H1 (cell line): ENCODE data around the gene TMEM164. TPM values are rescaled to one million over a fixed set of nuclear protein-coding genes. Genes with fewer than 3 reads are reported as not detected.

Experiments used
- CTCF ChIA-PET: fragments of 300-600 bp; sonication (Branson Sonifier 250); formaldehyde crosslinking; loops from one replicate; lab custom pipeline; 2021; ENCODE audit not compliant: partially characterized antibody; lab: Charles Lee
- POLR2A ChIA-PET: fragments of 300-600 bp; sonication (Branson Sonifier 250); formaldehyde crosslinking; loops from one replicate; lab custom pipeline; 2021; ENCODE audit warnings: inconsistent platforms; ENCODE audit not compliant: partially characterized antibody; lab: Charles Lee
- DNase-seq, 2 experiments: peaks; one replicate each; pipeline versions ENCODE4 v3.0.0 to v3.0.0-alpha.2; 2010 to 2022; ENCODE audit warnings: low spot score in 2 of 2, low read depth in 1 of 2, mixed read lengths in 1 of 2
- FAIRE-seq: peaks from 2 replicates; lab custom pipeline; 2011; peaks lifted over from hg19 to GRCh38; lab: Jason Lieb, UNC
- H2AFZ ChIP-seq: 2 replicates; pipeline ENCODE4 v1.8.1; 2012; ENCODE audit warnings: low read length, inconsistent platforms
- H2AK5ac ChIP-seq: 2 replicates; pipeline ENCODE4 v1.6.1; 2013; ENCODE audit warnings: low read depth, low read length
- H2BK120ac ChIP-seq: replicated peaks from 2 replicates; pipeline ENCODE3; 2013; ENCODE audit warnings: low read depth, low read length, inconsistent platforms
- H2BK12ac ChIP-seq: 2 replicates; pipeline ENCODE4 v1.6.1; 2013; ENCODE audit warnings: low read depth, low read length
- H2BK15ac ChIP-seq: 2 replicates; pipeline ENCODE4 v1.6.1; 2013; ENCODE audit warnings: low read length
- H2BK20ac ChIP-seq: 2 replicates; pipeline ENCODE4 v1.6.1; 2013; ENCODE audit warnings: low read length
- H2BK5ac ChIP-seq: 2 replicates; pipeline ENCODE4 v1.6.1; 2013; ENCODE audit warnings: low read depth, low read length
- H3K14ac ChIP-seq: 2 replicates; pipeline ENCODE4 v1.6.1; 2013; ENCODE audit warnings: inconsistent platforms; ENCODE audit not compliant: insufficient read length
- H3K18ac ChIP-seq: 2 replicates; pipeline ENCODE4 v1.6.1; 2013; ENCODE audit warnings: low read length; ENCODE audit errors: extremely low read depth
- H3K23ac ChIP-seq: 2 replicates; pipeline ENCODE4 v1.6.1; 2013; ENCODE audit warnings: inconsistent platforms; ENCODE audit not compliant: insufficient read length
- H3K23me2 ChIP-seq: 2 replicates; pipeline ENCODE4 v1.6.1; 2013; ENCODE audit warnings: low read depth, low read length
- H3K27ac ChIP-seq: 2 replicates; pipeline ENCODE4 v1.6.1; 2011; ENCODE audit warnings: low read depth, low read length, inconsistent platforms
- H3K27me3 ChIP-seq, 4 experiments: replicated peaks in 1 of 4; 1 replicate in 1 of 4; 2 replicates in 3 of 4; pipeline versions ENCODE4 v1.6.1 to v1.8.1; 2011 to 2013; ENCODE audit warnings: low read length in 3 of 4, mild to moderate bottlenecking in 3 of 4, inconsistent platforms in 2 of 4, mixed read lengths in 2 of 4, moderate library complexity in 1 of 4; ENCODE audit not compliant: control insufficient read depth in 3 of 4, insufficient read depth in 3 of 4; ENCODE audit errors: extremely low read depth in 1 of 4
- H3K36me3 ChIP-seq, 4 experiments: 2 replicates each; pipeline versions ENCODE4 v1.6.1 to v1.8.1; 2011 to 2013; ENCODE audit warnings: mild to moderate bottlenecking in 4 of 4, low read length in 3 of 4, moderate library complexity in 2 of 4, control low read depth in 1 of 4, inconsistent platforms in 1 of 4; ENCODE audit not compliant: insufficient read depth in 4 of 4, control insufficient read depth in 2 of 4
- H3K4ac ChIP-seq: replicated peaks from 2 replicates; pipeline ENCODE3; 2013; ENCODE audit warnings: low read length, low read depth, mixed read lengths, inconsistent platforms; ENCODE audit not compliant: insufficient read length
- H3K4me1 ChIP-seq, 4 experiments: replicated peaks in 1 of 4; 1 replicate in 1 of 4; 2 replicates in 3 of 4; pipeline versions ENCODE4 v1.6.1 to v1.8.1; 2011 to 2013; ENCODE audit warnings: low read length in 3 of 4, inconsistent platforms in 2 of 4, mixed read lengths in 1 of 4; ENCODE audit not compliant: insufficient read depth in 4 of 4, control insufficient read depth in 3 of 4
- H3K4me2 ChIP-seq, 2 experiments: 2 replicates each; pipeline versions ENCODE4 v1.6.1 to v1.8.1; 2011 to 2013; ENCODE audit warnings: low read depth in 2 of 2, low read length in 2 of 2, control low read depth in 1 of 2, inconsistent platforms in 1 of 2, mild to moderate bottlenecking in 1 of 2; ENCODE audit not compliant: insufficient read depth in 1 of 2
- H3K4me3 ChIP-seq, 4 experiments: fragments of 200-600, 300-600 bp in 1 of 4; sonication (generic), shearing (Covaris generic), sonication (Bioruptor Twin) in 1 of 4; 2 replicates each; pipeline versions ENCODE4 v1.5.1 to v1.8.1; 2011 to 2016; ENCODE audit warnings: low read length in 4 of 4, low read depth in 3 of 4, control low read depth in 2 of 4, inconsistent platforms in 2 of 4, mild to moderate bottlenecking in 2 of 4, mixed read lengths in 1 of 4, moderate library complexity in 1 of 4; ENCODE audit not compliant: insufficient read depth in 2 of 4; ENCODE audit errors: extremely low read depth in 1 of 4
- H3K56ac ChIP-seq: replicated peaks from 2 replicates; pipeline ENCODE3; 2013; ENCODE audit warnings: low read depth, mild to moderate bottlenecking, mixed read lengths, low read length, inconsistent platforms; ENCODE audit not compliant: insufficient read length
- H3K79me1 ChIP-seq: 2 replicates; pipeline ENCODE4 v1.6.1; 2013; ENCODE audit warnings: low read depth, low read length, control low read depth
- H3K79me2 ChIP-seq, 2 experiments: 2 replicates each; pipeline versions ENCODE4 v1.6.1 to v1.8.1; 2012 to 2013; ENCODE audit warnings: low read length in 2 of 2, mild to moderate bottlenecking in 2 of 2, inconsistent platforms in 1 of 2; ENCODE audit not compliant: insufficient read depth in 2 of 2, control insufficient read depth in 1 of 2
- H3K9ac ChIP-seq, 4 experiments: replicated peaks in 1 of 4; 1 replicate in 1 of 4; 2 replicates in 3 of 4; pipeline versions ENCODE4 v1.6.1 to v1.8.1; 2011 to 2013; ENCODE audit warnings: low read depth in 3 of 4, low read length in 3 of 4, control low read depth in 2 of 4, mild to moderate bottlenecking in 2 of 4, moderate library complexity in 2 of 4, inconsistent platforms in 1 of 4; ENCODE audit errors: extremely low read depth in 1 of 4
- H3K9me3 ChIP-seq, 2 experiments: 2 replicates each; pipeline versions ENCODE4 v1.6.1 to v1.8.1; 2012 to 2013; ENCODE audit warnings: mild to moderate bottlenecking in 2 of 2, moderate library complexity in 2 of 2, control low read depth in 1 of 2, inconsistent platforms in 1 of 2, low read depth in 1 of 2, low read length in 1 of 2, mixed read lengths in 1 of 2; ENCODE audit not compliant: insufficient read depth in 2 of 2
- H4K20me1 ChIP-seq, 2 experiments: replicated peaks in 1 of 2; 2 replicates each; pipeline versions ENCODE3 to v1.8.1; 2011 to 2013; ENCODE audit warnings: inconsistent platforms in 2 of 2, low read length in 2 of 2, mild to moderate bottlenecking in 1 of 2; ENCODE audit not compliant: insufficient read depth in 2 of 2, control insufficient read depth in 1 of 2
- H4K5ac ChIP-seq: 2 replicates; pipeline ENCODE4 v1.6.1; 2013; ENCODE audit warnings: low read length, low read depth, mixed read lengths, inconsistent platforms; ENCODE audit not compliant: insufficient read length
- H4K8ac ChIP-seq: 2 replicates; pipeline ENCODE4 v1.8.0; 2013; ENCODE audit warnings: mild to moderate bottlenecking, moderate library complexity, low read length, inconsistent platforms; ENCODE audit not compliant: insufficient read depth; ENCODE audit errors: extremely low read depth
- H4K91ac ChIP-seq: replicated peaks from 2 replicates; pipeline ENCODE3; 2013; ENCODE audit warnings: low read length, mixed read lengths, inconsistent platforms; ENCODE audit not compliant: insufficient read length
- EGR1 ChIP-seq: IDR thresholded peaks from 2 replicates; pipeline ENCODE4 v1.6.1; 2011; ENCODE audit warnings: low read depth, low read length, borderline replicate concordance
- EZH2 ChIP-seq: fragments of 200-600 bp; sonication (generic); IDR thresholded peaks from 2 replicates; pipeline ENCODE4 v1.7.1; 2012; ENCODE audit warnings: low read depth, mild to moderate bottlenecking, moderate library complexity, low read length, inconsistent platforms; ENCODE audit not compliant: severe bottlenecking
- KDM4A ChIP-seq: IDR thresholded peaks from one replicate; pipeline ENCODE4 v1.7.1; 2012; ENCODE audit warnings: low read depth, mild to moderate bottlenecking, moderate library complexity, low read length, inconsistent platforms; ENCODE audit not compliant: severe bottlenecking
- MAFK ChIP-seq: IDR thresholded peaks from 2 replicates; pipeline ENCODE4 v1.6.1; 2012; ENCODE audit warnings: low read depth, mild to moderate bottlenecking, improper control_type of control experiment, low read length
- POLR2A ChIP-seq, 2 experiments: IDR thresholded peaks; 1 replicate in 1 of 2; 2 replicates in 1 of 2; pipeline ENCODE4 v1.6.1; 2011; ENCODE audit warnings: low read depth in 2 of 2, low read length in 2 of 2, mild to moderate bottlenecking in 2 of 2; ENCODE audit errors: control extremely low read depth in 1 of 2
- TBP ChIP-seq: IDR thresholded peaks from 2 replicates; pipeline ENCODE4 v1.6.1; 2011; ENCODE audit warnings: low read depth, low read length, improper control_type of control experiment
- WGBS, 2 experiments: shearing (Covaris generic) in 1 of 2; methylation state at CpG; one replicate each; pipeline versions ENCODE4 v1.1.6 to v1.1.7; 2013 to 2015; ENCODE audit warnings: low lambda C conversion rate in 2 of 2, mixed read lengths in 2 of 2, inconsistent platforms in 1 of 2, low coverage in 1 of 2, missing lambda C conversion rate in 1 of 2; ENCODE audit not compliant: insufficient replicate concordance in 2 of 2, insufficient coverage in 1 of 2, insufficient read length in 1 of 2; ENCODE audit errors: extremely low coverage in 1 of 2, missing lambda C conversion rate in 1 of 2; 5-methylcytosine and 5-hydroxymethylcytosine counted together
- polyA plus RNA-seq, 7 experiments: library from polyadenylated mRNA; depleted of rRNA in 3 of 7; stranded (reverse) in 5 of 7; unstranded in 2 of 7; fragments of >200 nt in 5 of 7; fragments of 200-250 nt in 2 of 7; gene quantifications; 1 replicate in 5 of 7; 2 replicates in 1 of 7; 4 replicates in 1 of 7; pipeline versions ENCODE4 v1.2.1 to v1.2.3, GENCODE V29; 2011 to 2013; ENCODE audit warnings: missing spikeins in 2 of 7, mixed read lengths in 2 of 7
- total RNA-seq: library from RNA; stranded (reverse); fragmentation: NEBNext Ultra II Directional; extraction: Animal tissue kit (Norgen Biotek cat#: 25700); gene quantifications from 2 replicates; pipeline ENCODE4 v1.2.1, GENCODE V29; 2021
- TF ChIP-seq, protein P1 (sequence below): IDR thresholded peaks from 2 replicates; pipeline ENCODE4 v1.6.1; 2011; ENCODE audit warnings: low read depth, mild to moderate bottlenecking, low read length; ENCODE audit not compliant: insufficient read depth

The TMEM164 gene
- total and polyA plus RNA-seq, 2 of the 8 experiments (the other 6 are each of a cell fraction or from before 2014, with no cell fraction given), result 7.3 to 14.8 TPM

DNA sequence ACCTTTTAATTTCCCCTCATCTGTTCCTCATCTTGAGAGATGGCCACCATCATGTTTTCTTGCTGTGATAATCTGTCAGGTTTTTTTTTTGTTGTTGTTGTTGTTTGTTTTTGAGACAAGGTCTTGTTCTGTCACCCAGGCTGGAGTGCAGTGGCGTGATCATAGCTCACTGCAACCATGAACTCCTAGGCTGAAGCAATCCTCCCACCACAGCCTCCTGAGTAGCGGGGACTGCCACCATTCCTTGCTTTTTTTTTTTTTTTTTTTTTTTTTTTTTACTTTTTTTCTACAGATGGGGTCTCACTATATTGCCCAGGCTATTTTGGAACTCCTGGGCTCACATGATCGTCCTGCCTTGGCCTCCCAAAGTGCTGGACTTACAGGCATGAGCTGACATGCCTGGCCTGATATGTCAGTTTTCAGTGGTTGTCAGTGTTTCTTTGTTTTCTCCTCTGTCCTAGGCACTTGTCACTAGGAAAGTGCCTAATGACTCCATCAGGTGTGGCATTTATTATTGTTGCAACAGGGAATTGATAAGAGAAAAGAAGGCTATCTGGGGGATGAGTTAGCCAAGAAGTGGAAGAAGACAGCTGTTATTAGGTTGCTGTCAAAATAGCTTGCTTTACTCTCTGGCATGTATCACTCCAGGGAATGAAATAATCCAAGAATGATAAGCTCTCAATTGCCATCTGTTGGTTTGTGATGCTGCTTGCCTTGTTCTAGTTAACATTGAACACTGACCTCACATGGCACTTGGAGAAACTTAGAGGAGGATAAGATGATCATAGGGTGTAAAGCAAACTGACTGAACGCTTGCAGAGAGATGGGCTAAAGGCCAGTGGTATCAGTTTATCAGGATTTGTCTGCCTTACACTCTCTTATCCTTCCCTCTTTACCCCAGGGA, 41.7 kb downstream of the TMEM164 start:
- no peak for FAIRE-seq
- Histone ChIP-seq H2AK5ac (no peak overlapping the region), H4K20me1 (peaks cover 0 to 1% of the 10 kb centered on the region in 2 experiments)

More for the DNA sequence above, 41.7 kb downstream of the TMEM164 start:
- no peak overlapping the region for H3K56ac ChIP-seq
- H3K27ac ChIP-seq, result no peak overlapping the region
- no peaks in the 10 kb centered on the region for H3K79me2 ChIP-seq
- DNase-seq, result no peak
- H2BK20ac ChIP-seq, result no peak overlapping the region
- no peak overlapping the region for H4K5ac ChIP-seq
- no peaks in the 10 kb centered on the region for H3K36me3 ChIP-seq
- no peak overlapping the region for H2BK15ac ChIP-seq
- no peak overlapping the region for H3K4me2 ChIP-seq
- ChIA-PET POLR2A (interaction anchor here (0.6 kb wide), 2 partner anchors 36 to 46 kb away, joined by 3 to 4 read pairs; no protein-coding TSS in a partner anchor), CTCF (interaction anchor here (1.3 kb wide), 1 partner anchor 10 kb away, joined by 4 read pairs; no protein-coding TSS in a partner anchor)
- H4K91ac ChIP-seq, result no peak overlapping the region
- no peak overlapping the region for H4K8ac ChIP-seq
- no peak overlapping the region for H3K18ac ChIP-seq
- H3K4me3 ChIP-seq, result no peak overlapping the region
- H2BK120ac ChIP-seq, result no peak overlapping the region
- H3K9ac ChIP-seq, result no peak overlapping the region
- no peaks in the 10 kb centered on the region for H3K27me3 ChIP-seq
- no peaks in the 10 kb centered on the region for H3K23me2 ChIP-seq
- H2BK12ac ChIP-seq, result no peak overlapping the region
- H3K79me1 ChIP-seq, result no peaks in the 10 kb centered on the region
- TF ChIP-seq POLR2A (IDR thresholded peaks at IDR 0.05; ENCODE audit: control extremely low read depth in 1 of 2, low read depth in 2 of 2, low read length in 2 of 2) (no peak), MAFK (no peak), KDM4A (no peak), TBP (no peak), EGR1 (no peak), EZH2 (no peak)
- TF ChIP-seq, protein P1, sequence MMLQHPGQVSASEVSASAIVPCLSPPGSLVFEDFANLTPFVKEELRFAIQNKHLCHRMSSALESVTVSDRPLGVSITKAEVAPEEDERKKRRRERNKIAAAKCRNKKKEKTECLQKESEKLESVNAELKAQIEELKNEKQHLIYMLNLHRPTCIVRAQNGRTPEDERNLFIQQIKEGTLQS, result no peak
- no peak overlapping the region for H2BK5ac ChIP-seq
- H3K9me3 ChIP-seq, result no peaks in the 10 kb centered on the region
- no peak overlapping the region for H2AFZ ChIP-seq
- no peak overlapping the region for H3K4ac ChIP-seq
- no peak overlapping the region for H3K14ac ChIP-seq
- WGBS, 2 experiments, result 86% methylated on average over 4 of the region's 4 CpGs; no CpG with 5 or more reads in 1 of the 2 experiments
- peaks cover 0 to 9% (median 2%) of the 10 kb centered on the region in 4 experiments; a peak in 3 of 7 replicates for H3K4me1 ChIP-seq
- no peak overlapping the region for H3K23ac ChIP-seq
